Articular chondrocyte of knee joint (primary cell): ENCODE measurements around the gene STT3A. TPM values are rescaled to one million over a fixed set of nuclear protein-coding genes. Genes with fewer than 3 reads are reported as not detected.

Experiments used
- small RNA-seq: library from RNA; depleted of rRNA; stranded (forward); fragments of <200 nt; gene quantifications from one replicate; pipeline ENCODE3, GENCODE V24; 2012
- total RNA-seq: library from RNA; depleted of rRNA; stranded (reverse); fragments of >200 nt; gene quantifications from 2 replicates; pipeline ENCODE4 v1.2.3, GENCODE V29; 2012

The STT3A gene
- 393 and 442 TPM in 2 replicates for total RNA-seq

GRCh38 chr11:125592305-125593113 lies at the start of gene STT3A:
TSS of gene STT3A (plus strand) at chr11:125592852. CDS start at chr11:125595916, 3,064 bp downstream.

DNA sequence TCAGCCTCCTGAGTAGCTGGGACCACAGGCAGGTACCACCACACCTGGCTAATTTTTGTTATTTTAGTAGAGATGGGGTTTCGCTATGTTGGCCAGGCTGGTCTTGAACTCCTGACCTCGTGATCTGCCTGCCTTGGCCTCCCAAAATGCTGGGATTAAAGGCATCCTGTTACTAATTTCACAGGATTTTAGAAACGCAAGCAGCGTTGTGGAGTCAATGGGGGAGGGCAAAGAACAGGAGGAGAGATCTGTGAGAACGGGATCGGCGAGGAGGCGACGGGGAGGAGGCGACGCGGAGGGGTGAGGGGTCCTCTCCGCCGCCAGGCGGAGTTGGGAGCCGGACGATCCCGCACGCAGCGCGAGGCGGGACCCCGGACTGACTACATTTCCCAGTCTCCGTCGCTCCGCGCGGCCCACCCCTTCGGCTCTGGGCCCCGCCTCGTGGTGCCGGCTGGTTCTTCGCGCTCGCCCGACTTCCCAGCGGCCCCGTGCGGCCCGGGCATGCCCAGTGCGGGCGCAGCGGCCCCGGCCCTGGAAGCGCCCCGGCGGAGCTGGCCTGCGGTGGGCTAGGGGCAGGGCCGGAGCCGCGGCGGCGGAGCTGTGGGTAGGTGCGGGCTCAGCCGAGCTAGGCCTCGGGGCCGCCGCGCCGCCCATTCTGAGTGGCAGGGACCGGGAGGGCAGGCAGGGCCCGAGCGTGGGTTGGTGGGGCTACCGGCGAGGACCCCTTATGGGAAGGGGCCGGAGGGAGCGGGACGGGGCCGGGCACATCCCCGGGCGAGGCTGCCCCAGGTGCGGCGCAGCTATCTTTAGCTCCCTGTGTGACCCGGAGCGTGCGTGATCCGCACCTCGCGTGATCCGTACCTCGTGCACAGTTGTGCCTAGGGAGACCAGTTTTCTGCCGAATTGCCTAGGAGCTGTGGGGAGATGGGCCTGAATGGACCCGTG lies 23.4 kb upstream of the STT3A start, which contains the start of gene EI24:
EI24 (plus strand) TSS at position 508 of the 945 bp plus-strand sequence. CDS start 3,051 bp downstream, outside the sequence.

GRCh38 chr11:125624756-125625213 lies 32.1 kb downstream of the STT3A start, which contains the start of gene CHEK1:
TSS of gene CHEK1 (plus strand) at chr11:125625163. CDS start at chr11:125626769, 1,606 bp downstream.

Small RNA genes lying within 50 kb of the gene (small RNA-seq; reads per million reads assigned to genes)
- not detected for gene RNU2-35P
- not detected for gene RNU6-1156P

Other genes starting within 250 kb of the STT3A start
- 73.4 and 95.8 TPM in 2 replicates for gene FEZ1, start 96.6 kb upstream of the STT3A start, total RNA-seq
- gene EI24, start 23.4 kb upstream of the STT3A start, total RNA-seq: 87.3 and 90.9 TPM in 2 replicates
- 33.5 and 34.3 TPM in 2 replicates for gene CHEK1, start 32.3 kb downstream of the STT3A start, total RNA-seq
- gene ACRV1, start 88.0 kb downstream of the STT3A start, total RNA-seq: 0.11 TPM in 1 of 2 replicates, not detected in the other
- not detected in 2 replicates for gene PATE1, start 153.4 kb downstream of the STT3A start, total RNA-seq
- 0.13 and 0.43 TPM in 2 replicates for gene PATE2, start 186.0 kb downstream of the STT3A start, total RNA-seq
- 0.13 TPM in 1 of 2 replicates, not detected in the other for gene PATE3, start 195.3 kb downstream of the STT3A start, total RNA-seq
- not detected in 2 replicates for gene PATE4, start 240.5 kb downstream of the STT3A start, total RNA-seq